CD4-positive, CD25-positive, alpha-beta regulatory T cell (primary cell): ENCODE data around the gene ITGB6. TPM values are rescaled to one million over a fixed set of nuclear protein-coding genes. Genes with fewer than 3 reads are reported as not detected.

Experiments used
- ATAC-seq, 2 donors: fragments of 150-1000 bp; cut with Tn5 transposase; one replicate each; pipeline ENCODE4 v1.10.0; 2021; ENCODE audit warnings: low read depth in 2 of 2, moderate number of reproducible peaks in 2 of 2, moderate library complexity in 1 of 2
- DNase-seq, 3 donors: peaks; one replicate each; pipeline versions ENCODE4 v3.0.0 to v3.0.0-alpha.2; 2012 to 2022; ENCODE audit warnings: mixed read lengths in 1 of 3
- H3K27ac ChIP-seq: one replicate; pipeline ENCODE4 v1.7.0; 2013; ENCODE audit warnings: mild to moderate bottlenecking, low read length; ENCODE audit not compliant: insufficient read depth, poor library complexity, severe bottlenecking
- H3K27me3 ChIP-seq: one replicate; pipeline ENCODE4 v1.7.0; 2013; ENCODE audit warnings: low read length; ENCODE audit not compliant: control insufficient read depth, insufficient read depth
- H3K36me3 ChIP-seq: one replicate; pipeline ENCODE4 v1.7.0; 2013; ENCODE audit warnings: mild to moderate bottlenecking, low read length, moderate library complexity; ENCODE audit not compliant: control insufficient read depth, insufficient read depth
- H3K4me1 ChIP-seq: 2 replicates; pipeline ENCODE4 v1.7.0; 2013; ENCODE audit warnings: mild to moderate bottlenecking, low read length; ENCODE audit not compliant: insufficient read depth, control insufficient read depth, poor library complexity, severe bottlenecking
- H3K4me3 ChIP-seq: one replicate; pipeline ENCODE4 v1.7.0; 2013; ENCODE audit warnings: low read depth, mild to moderate bottlenecking, low read length, moderate library complexity
- H3K9me3 ChIP-seq, 2 experiments: 1 replicate in 1 of 2; 2 replicates in 1 of 2; pipeline ENCODE4 v1.7.0; 2013; ENCODE audit warnings: low read length in 2 of 2, mild to moderate bottlenecking in 1 of 2, moderate library complexity in 1 of 2; ENCODE audit not compliant: control insufficient read depth in 2 of 2
- H3K27ac Mint-ChIP-seq, 3 donors: one replicate each; pipeline ENCODE4 v1.8.0; 2020 to 2022; ENCODE audit warnings: mild to moderate bottlenecking in 3 of 3, mixed read lengths in 3 of 3, moderate library complexity in 2 of 3
- H3K27me3 Mint-ChIP-seq: one replicate; pipeline ENCODE4 v1.8.0; 2022; ENCODE audit warnings: mild to moderate bottlenecking, mixed read lengths
- H3K36me3 Mint-ChIP-seq: one replicate; pipeline ENCODE4 v1.8.0; 2020; ENCODE audit warnings: mixed read lengths
- H3K4me1 Mint-ChIP-seq, 4 donors: one replicate each; pipeline ENCODE4 v1.8.0; 2020 to 2022; ENCODE audit warnings: mixed read lengths in 4 of 4, mild to moderate bottlenecking in 1 of 4
- H3K4me3 Mint-ChIP-seq, 4 donors: one replicate each; pipeline ENCODE4 v1.8.0; 2020 to 2022; ENCODE audit warnings: mild to moderate bottlenecking in 4 of 4, mixed read lengths in 4 of 4, moderate library complexity in 3 of 4
- H3K9me3 Mint-ChIP-seq, 7 donors: one replicate each; pipeline ENCODE4 v1.8.0; 2020 to 2022; ENCODE audit warnings: mixed read lengths in 7 of 7, mild to moderate bottlenecking in 3 of 7, moderate library complexity in 2 of 7
- polyA plus RNA-seq, 4 donors: library from polyadenylated mRNA; unstranded; fragments of 300-500 nt; fragmentation: Illumina TruSeq; gene quantifications; one replicate each; pipeline ENCODE4 v1.2.3, GENCODE V29; 2021
- total RNA-seq: library from RNA; stranded (reverse); gene quantifications from one replicate; pipeline ENCODE4 v1.2.3, GENCODE V29; 2022

Gene ITGB6, protein sequence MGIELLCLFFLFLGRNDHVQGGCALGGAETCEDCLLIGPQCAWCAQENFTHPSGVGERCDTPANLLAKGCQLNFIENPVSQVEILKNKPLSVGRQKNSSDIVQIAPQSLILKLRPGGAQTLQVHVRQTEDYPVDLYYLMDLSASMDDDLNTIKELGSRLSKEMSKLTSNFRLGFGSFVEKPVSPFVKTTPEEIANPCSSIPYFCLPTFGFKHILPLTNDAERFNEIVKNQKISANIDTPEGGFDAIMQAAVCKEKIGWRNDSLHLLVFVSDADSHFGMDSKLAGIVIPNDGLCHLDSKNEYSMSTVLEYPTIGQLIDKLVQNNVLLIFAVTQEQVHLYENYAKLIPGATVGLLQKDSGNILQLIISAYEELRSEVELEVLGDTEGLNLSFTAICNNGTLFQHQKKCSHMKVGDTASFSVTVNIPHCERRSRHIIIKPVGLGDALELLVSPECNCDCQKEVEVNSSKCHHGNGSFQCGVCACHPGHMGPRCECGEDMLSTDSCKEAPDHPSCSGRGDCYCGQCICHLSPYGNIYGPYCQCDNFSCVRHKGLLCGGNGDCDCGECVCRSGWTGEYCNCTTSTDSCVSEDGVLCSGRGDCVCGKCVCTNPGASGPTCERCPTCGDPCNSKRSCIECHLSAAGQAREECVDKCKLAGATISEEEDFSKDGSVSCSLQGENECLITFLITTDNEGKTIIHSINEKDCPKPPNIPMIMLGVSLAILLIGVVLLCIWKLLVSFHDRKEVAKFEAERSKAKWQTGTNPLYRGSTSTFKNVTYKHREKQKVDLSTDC
- total RNA-seq (not detected), polyA plus RNA-seq (not detected)

DNA sequence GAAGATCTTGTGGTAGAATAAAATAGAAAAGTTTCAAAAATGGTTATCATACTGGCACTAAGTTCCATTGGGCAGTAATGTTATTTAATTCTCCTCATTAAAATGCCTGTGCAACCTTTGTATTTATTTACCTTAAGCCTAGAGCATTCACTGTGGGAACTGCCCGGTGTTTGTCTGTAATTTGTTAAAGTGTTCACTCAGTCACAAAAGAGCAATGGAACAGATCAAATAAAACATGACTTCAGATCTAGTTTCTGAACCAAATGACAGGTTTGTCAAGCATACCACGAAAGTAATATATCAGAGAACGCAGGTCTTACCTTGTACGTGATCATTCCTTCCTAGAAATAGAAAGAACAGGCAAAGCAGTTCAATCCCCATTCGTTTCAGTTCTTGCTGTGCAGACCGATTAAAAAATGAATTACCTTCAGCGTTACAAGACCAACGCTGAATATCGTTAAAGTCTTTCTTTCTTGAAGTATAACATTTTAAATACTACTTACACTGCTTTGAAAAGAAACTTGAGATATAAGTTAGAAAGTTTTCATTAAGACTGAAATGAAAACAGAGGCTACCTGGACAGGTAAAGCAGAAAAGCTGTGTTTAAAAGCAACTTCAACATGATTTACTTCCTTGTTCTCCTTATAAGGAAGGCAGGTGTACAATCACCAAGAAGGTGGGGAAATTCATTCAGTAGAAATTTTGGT is at the start of gene ITGB6:
TSS of gene ITGB6 (minus strand) at position 590 of the 707 bp plus-strand sequence. CDS start at position 381, 209 bp downstream.
- H3K27ac Mint-ChIP-seq: no peak within 1 kb of the TSS
- H3K9me3 Mint-ChIP-seq: peaks cover 0 to 3% (median 0%) of the 10 kb centered on the region in 7 donors
- no peak within 1 kb of the TSS for H3K4me3 Mint-ChIP-seq

DNA sequence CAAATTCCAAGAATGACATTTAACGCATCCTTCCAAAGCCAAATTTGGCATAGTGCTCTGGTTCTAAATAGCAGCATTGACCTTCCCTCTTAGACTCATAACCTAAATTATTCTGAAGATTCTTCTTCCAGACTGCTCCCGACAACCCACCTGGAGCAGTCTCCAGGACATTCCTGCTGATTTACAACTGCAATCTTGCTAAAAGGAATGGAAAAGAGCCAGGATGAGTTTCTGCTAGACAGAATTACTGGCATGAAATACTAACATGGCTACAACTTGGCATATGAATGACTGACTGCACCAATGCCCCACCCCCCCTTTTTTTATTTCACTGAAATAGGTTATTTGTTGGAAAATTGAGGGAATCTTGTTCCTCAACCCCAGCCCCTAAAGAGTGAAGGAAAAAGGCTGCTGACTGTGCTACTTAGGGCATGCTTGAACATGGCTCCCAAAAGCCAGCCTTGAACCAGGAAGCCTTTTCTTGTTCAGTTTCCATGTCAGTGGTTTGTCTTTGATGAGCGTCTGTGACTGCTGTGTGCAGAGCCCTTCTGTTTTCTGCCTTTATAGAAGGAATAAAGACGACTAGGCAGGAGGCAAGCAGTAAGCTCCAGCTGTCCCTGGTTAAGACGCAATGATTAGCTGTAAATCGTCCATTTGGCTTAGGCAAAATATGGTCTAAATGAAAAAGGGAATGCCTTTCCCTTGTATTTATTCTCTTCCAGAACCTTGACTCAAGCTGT is 47.4 kb upstream of the ITGB6 start:
- Mint-ChIP-seq H3K9me3 (peaks cover 0 to 2% (median 0%) of the 10 kb centered on the region in 7 donors), H3K27ac (no peak overlapping the region), H3K4me1 (no peaks in the 10 kb centered on the region), H3K36me3 (no peaks in the 10 kb centered on the region), H3K27me3 (no peaks in the 10 kb centered on the region), H3K4me3 (no peak overlapping the region)
- H3K36me3 ChIP-seq: no peaks in the 10 kb centered on the region
- ATAC-seq: no peak
- no peaks in the 10 kb centered on the region for H3K4me1 ChIP-seq
- DNase-seq: no peak
- no peaks in the 10 kb centered on the region for H3K9me3 ChIP-seq
- H3K4me3 ChIP-seq: no peak overlapping the region
- H3K27me3 ChIP-seq: no peaks in the 10 kb centered on the region
- no peak overlapping the region for H3K27ac ChIP-seq

More for the DNA sequence above, at the start of gene ITGB6:
- no peaks in the 10 kb centered on the region for H3K4me1 ChIP-seq
- Mint-ChIP-seq H3K36me3 (no peaks in the 10 kb centered on the region), H3K4me1 (no peaks in the 10 kb centered on the region), H3K27me3 (peaks cover 11% of the 10 kb centered on the region)
- H3K9me3 ChIP-seq: no peaks in the 10 kb centered on the region
- no peak within 1 kb of the TSS for H3K27ac ChIP-seq
- no peak within 1 kb of the TSS for H3K4me3 ChIP-seq
- no peak for ATAC-seq
- peaks cover 4% of the 10 kb centered on the region for H3K27me3 ChIP-seq
- no peak for DNase-seq
- H3K36me3 ChIP-seq: no peaks in the 10 kb centered on the region

DNA sequence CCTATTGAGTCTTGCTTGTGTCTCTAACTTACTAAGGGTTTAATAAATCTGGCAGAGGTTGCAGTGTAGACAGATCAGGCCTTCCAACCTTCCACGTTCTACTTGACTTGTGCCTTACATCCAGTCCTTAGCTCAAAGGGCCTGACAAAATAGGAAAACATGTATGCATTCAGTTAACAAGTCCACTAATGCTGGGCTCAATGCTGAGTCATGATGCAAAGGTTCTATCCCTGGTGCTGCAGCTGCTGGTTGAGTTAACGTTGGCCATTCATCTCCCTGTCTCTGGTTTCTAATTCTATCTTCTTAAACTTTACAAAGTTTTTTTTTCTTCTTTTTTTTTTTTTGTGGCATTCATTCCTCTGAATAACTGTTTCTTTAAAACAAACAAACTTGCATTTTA is 46.3 kb upstream of the ITGB6 start:
- H3K4me1 Mint-ChIP-seq: no peaks in the 10 kb centered on the region
- peaks cover 0 to 2% (median 0%) of the 10 kb centered on the region in 7 donors for H3K9me3 Mint-ChIP-seq
- no peaks in the 10 kb centered on the region for H3K36me3 ChIP-seq

DNA sequence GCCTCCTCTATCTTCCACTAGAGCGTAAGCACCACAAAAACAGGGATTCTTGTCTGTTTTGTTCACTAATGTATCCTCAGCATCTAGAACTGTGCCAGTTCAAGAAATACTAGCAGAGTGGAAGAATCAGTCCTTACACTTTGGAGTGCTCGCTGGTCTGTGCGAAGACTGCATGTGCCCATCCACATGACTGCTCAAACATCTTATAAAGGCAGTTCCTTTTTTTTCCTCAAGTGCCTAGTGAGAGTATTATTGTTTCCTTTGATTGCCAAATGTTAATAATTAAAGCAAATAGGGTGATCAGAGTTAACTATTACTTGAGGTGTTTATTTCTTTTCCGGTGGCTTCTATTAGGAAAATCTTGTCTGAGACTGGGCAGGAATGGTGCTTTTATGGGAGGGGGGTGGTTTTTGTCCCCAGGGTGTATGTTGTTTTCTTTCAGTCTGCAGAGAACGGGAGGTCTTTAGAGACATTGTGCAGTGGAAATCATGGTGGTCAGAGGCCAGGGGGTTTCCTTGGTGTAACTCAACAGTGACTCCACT is 45.6 kb upstream of the ITGB6 start:
- DNase-seq (no peak), ATAC-seq (no peak)
- H3K36me3 ChIP-seq: no peaks in the 10 kb centered on the region
- Mint-ChIP-seq H3K9me3 (peaks cover 0 to 2% (median 0%) of the 10 kb centered on the region in 7 donors), H3K36me3 (no peaks in the 10 kb centered on the region), H3K4me1 (no peaks in the 10 kb centered on the region), H3K4me3 (no peak overlapping the region), H3K27ac (no peak overlapping the region), H3K27me3 (no peaks in the 10 kb centered on the region)
- H3K4me3 ChIP-seq: no peak overlapping the region
- no peak overlapping the region for H3K27ac ChIP-seq
- no peaks in the 10 kb centered on the region for H3K27me3 ChIP-seq
- H3K4me1 ChIP-seq: no peaks in the 10 kb centered on the region
- no peaks in the 10 kb centered on the region for H3K9me3 ChIP-seq

More for the DNA sequence above, 46.3 kb upstream of the ITGB6 start:
- ATAC-seq (no peak), DNase-seq (no peak)
- Histone ChIP-seq H3K27me3 (no peaks in the 10 kb centered on the region), H3K9me3 (no peaks in the 10 kb centered on the region), H3K4me1 (no peaks in the 10 kb centered on the region), H3K27ac (no peak overlapping the region), H3K4me3 (no peak overlapping the region)
- H3K4me3 Mint-ChIP-seq: no peak overlapping the region
- H3K27me3 Mint-ChIP-seq: no peaks in the 10 kb centered on the region
- no peak overlapping the region for H3K27ac Mint-ChIP-seq
- no peaks in the 10 kb centered on the region for H3K36me3 Mint-ChIP-seq

DNA sequence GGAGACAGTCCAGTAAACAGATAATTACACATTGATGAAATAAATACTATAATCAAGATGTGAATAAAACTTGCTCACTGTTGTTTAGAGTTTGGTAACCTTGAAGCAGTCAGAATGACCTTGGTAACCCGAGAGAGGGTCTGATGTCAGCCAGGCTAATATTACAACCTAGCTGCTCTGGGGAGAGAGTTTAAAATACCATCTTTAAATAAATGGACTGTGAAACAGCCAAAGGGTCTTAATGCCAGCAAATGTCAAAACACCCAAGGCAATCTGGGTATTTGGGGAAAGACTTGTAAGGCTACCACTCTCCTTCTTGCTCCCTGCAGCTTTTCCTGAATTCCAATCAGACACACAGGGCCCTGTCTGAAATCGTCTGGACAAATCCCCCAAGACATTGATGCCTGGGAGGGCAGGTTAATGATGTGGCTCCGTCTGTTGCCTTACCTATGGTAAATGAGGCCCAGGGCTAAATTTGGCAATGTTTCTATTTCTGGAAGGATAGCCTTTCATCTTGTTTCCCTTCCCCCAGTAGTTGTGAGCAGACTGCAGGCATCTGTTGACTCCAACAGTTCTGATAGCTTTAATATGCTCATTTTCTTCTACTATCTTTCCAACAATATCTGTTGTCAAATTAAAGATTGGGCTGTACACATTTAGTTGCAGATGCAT is 43.0 kb upstream of the ITGB6 start:
- no peaks in the 10 kb centered on the region for H3K36me3 Mint-ChIP-seq
- ATAC-seq (no peak), DNase-seq (no peak)
- Histone ChIP-seq H3K9me3 (no peaks in the 10 kb centered on the region), H3K4me3 (no peak overlapping the region), H3K27me3 (no peaks in the 10 kb centered on the region), H3K27ac (no peak overlapping the region), H3K36me3 (no peaks in the 10 kb centered on the region), H3K4me1 (no peaks in the 10 kb centered on the region)
- H3K27me3 Mint-ChIP-seq: no peaks in the 10 kb centered on the region
- no peaks in the 10 kb centered on the region for H3K4me1 Mint-ChIP-seq
- H3K4me3 Mint-ChIP-seq: no peak overlapping the region
- H3K9me3 Mint-ChIP-seq: peaks cover 0 to 1% (median 0%) of the 10 kb centered on the region in 7 donors
- no peak overlapping the region for H3K27ac Mint-ChIP-seq

DNA sequence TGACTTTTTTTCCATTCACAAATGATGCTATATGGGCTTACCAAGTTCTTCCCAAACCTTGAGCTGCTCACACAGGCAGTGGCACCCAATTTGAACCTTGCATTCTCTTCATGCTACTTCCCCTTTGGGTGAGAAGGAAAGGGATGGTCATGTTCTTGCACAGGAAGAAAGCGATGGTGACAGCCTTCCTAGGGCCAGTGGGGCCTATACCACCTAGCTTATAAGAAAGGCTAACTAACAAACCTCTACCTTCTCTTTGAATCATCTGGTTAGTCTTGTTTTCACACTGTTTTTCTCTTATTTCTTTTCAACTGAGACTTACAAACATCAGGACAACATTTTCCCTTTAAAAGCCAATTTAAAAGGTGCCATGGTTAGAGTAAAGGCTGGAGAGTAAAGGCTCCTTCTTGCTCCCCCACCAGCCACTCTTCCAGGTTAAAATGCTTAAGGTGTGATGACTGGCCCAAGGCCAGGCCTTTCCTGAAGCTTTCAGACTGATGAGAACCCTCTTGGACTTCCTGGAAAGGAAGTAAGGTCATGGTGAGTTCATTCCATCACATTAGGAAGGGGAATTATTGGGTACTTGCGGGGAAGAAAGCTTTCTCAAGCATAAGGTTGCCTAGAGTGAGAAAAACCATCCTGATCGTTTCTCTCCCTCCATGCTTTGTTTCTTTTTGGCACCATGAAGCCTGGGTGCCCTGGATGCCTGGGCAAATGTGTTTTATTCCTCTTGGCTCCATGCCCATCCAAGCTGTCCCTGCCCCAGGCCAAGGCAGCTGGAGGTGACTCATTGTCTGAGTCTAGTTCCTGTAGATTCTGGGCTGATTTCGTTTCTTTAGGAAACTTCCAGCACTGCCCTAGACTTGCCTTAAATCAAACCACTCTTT is 41.4 kb upstream of the ITGB6 start:
- no peaks in the 10 kb centered on the region for H3K36me3 ChIP-seq
- no peaks in the 10 kb centered on the region for H3K27me3 ChIP-seq
- no peaks in the 10 kb centered on the region for H3K9me3 ChIP-seq
- Mint-ChIP-seq H3K9me3 (peaks cover 0 to 1% (median 0%) of the 10 kb centered on the region in 7 donors), H3K36me3 (no peaks in the 10 kb centered on the region), H3K4me1 (no peaks in the 10 kb centered on the region), H3K27me3 (no peaks in the 10 kb centered on the region), H3K27ac (no peak overlapping the region), H3K4me3 (no peak overlapping the region)
- no peak overlapping the region for H3K27ac ChIP-seq
- no peak for ATAC-seq
- no peak overlapping the region for H3K4me3 ChIP-seq
- no peak for DNase-seq
- no peaks in the 10 kb centered on the region for H3K4me1 ChIP-seq
